Measurements from ENCODE around the gene KPRP.

GRCh38 chr1:152743371-152744145 is 14.3 kb upstream of the KPRP start:
- no peak for TF ChIP-seq TAF1 (IDR thresholded peaks at IDR 0.05; ENCODE audit: low read depth, low read length)
- no peak for TF ChIP-seq POLR2A (IDR thresholded peaks at IDR 0.05; ENCODE audit: low read depth, low read length)
- TF ChIP-seq POLR2AphosphoS5 (IDR thresholded peaks at IDR 0.05; ENCODE audit: low read depth, low read length): no peak
